Upper lobe of left lung (tissue), 6 donors: Measurements from ENCODE around the gene CBR4. TPM values are rescaled to one million over a fixed set of nuclear protein-coding genes. Genes with fewer than 3 reads are reported as not detected.

Experiments
- ATAC-seq, 2 donors: fragments of 200-7000 bp; cut with Tn5 transposase; one replicate each; pipeline ENCODE4 v1.9.1; 2022; ENCODE audit warnings: mild to moderate bottlenecking in 2 of 2, moderate library complexity in 2 of 2; ENCODE audit not compliant: low FRiP score in 2 of 2
- DNase-seq, 2 donors: peaks; one replicate each; pipeline ENCODE4 v3.0.0-alpha.2; 2019 to 2020
- H3K27ac ChIP-seq, 4 donors: fragments of 200-600 bp; sonication (generic); one replicate each; pipeline ENCODE4 v1.5.1; 2016 to 2019
- H3K27me3 ChIP-seq, 4 donors: fragments of 200-600 bp; sonication (generic); one replicate each; pipeline ENCODE4 v1.5.1; 2017 to 2019
- H3K36me3 ChIP-seq, 4 donors: fragments of 200-600 bp; sonication (generic); one replicate each; pipeline ENCODE4 v1.5.1; 2016 to 2019
- H3K4me1 ChIP-seq, 4 donors: fragments of 200-600 bp; sonication (generic); one replicate each; pipeline ENCODE4 v1.5.1; 2018 to 2019
- H3K4me3 ChIP-seq, 4 donors: fragments of 200-600 bp; sonication (generic); one replicate each; pipeline ENCODE4 v1.5.1; 2017 to 2019; ENCODE audit warnings: mild to moderate bottlenecking in 2 of 4, moderate library complexity in 1 of 4
- H3K9me3 ChIP-seq, 4 donors: fragments of 200-600 bp; sonication (generic); one replicate each; pipeline ENCODE4 v1.5.1; 2018 to 2019
- EP300 ChIP-seq, 4 donors: sonication (generic); formaldehyde crosslinking; IDR thresholded peaks; one replicate each; pipeline ENCODE4 v1.5.1; 2017; ENCODE audit warnings: antibody characterized with exemption in 4 of 4, control low read depth in 2 of 4
- POLR2A ChIP-seq, 4 donors: fragments of 450-650 bp; IDR thresholded peaks; one replicate each; pipeline ENCODE4 v1.5.1; 2016 to 2017; ENCODE audit warnings: antibody characterized with exemption in 4 of 4, mild to moderate bottlenecking in 2 of 4
- POLR2AphosphoS5 ChIP-seq, 2 donors: sonication (generic); formaldehyde crosslinking; IDR thresholded peaks; one replicate each; pipeline ENCODE4 v1.5.1; 2017; ENCODE audit warnings: antibody characterized with exemption in 2 of 2
- WGBS, 2 donors: methylation state at CpG; one replicate each; pipeline ENCODE4 v1.1.5; 2017 to 2018; 5-methylcytosine and 5-hydroxymethylcytosine counted together
- total RNA-seq, 6 donors: library from RNA; depleted of rRNA in 4 of 6; stranded (reverse); fragments of >200 nt in 4 of 6; gene quantifications; one replicate each; pipeline versions ENCODE4 v1.1.0 to v1.2.1, GENCODE V29; 2016 to 2021
- TF ChIP-seq, protein P1 (sequence below), 6 experiments: fragments of 450-650 bp in 4 of 6; fragments of 200-600 bp in 2 of 6; sonication (generic) in 2 of 6; IDR thresholded peaks; one replicate each; pipeline ENCODE4 v1.5.1; 2016 to 2019; ENCODE audit warnings: antibody characterized with exemption in 6 of 6
- donor health status: DM: no; HTN: no; CAD: no; lungs with moderate emphysema.
- donor health status: DM: no; HTN: yes; CAD: no; lungs with severe emphysema.

The CBR4 gene
- total RNA-seq, 6 donors from 2014 or later, result 10.0 to 32.0 (median 15.9) TPM

DNA sequence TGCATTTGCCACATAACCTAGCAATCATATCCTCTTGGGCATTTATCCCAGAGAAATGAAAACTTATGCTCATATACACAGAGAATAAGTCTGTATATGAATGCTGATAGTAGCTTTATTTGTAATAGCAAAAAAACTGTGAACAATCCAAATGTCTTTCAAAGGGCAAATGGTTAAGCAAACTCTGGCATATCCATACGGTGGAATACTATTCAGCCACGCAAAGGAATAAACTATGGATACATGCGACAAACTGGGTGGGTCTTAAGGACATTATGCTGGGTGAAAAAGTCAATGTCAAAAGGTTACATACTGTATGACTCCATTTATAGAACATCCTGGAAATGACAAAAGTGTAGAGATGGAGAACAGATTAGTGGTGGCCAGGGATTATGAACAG lies 17.6 kb upstream of the CBR4 start:
- Histone ChIP-seq H3K9me3 (no peaks in the 10 kb centered on the region), H3K4me1 (peaks cover 0 to 3% (median 0%) of the 10 kb centered on the region in 4 donors), H3K27me3 (no peaks in the 10 kb centered on the region), H3K36me3 (no peaks in the 10 kb centered on the region), H3K27ac (no peak overlapping the region), H3K4me3 (no peak overlapping the region)
- WGBS, 2 donors, result 96 to 98% methylated on average over 3 of the region's 3 CpGs
- TF ChIP-seq EP300 (IDR thresholded peaks at IDR 0.05) (no peak), POLR2A (IDR thresholded peaks at IDR 0.05) (no peak), POLR2AphosphoS5 (IDR thresholded peaks at IDR 0.05) (no peak)
- TF ChIP-seq, protein P1, sequence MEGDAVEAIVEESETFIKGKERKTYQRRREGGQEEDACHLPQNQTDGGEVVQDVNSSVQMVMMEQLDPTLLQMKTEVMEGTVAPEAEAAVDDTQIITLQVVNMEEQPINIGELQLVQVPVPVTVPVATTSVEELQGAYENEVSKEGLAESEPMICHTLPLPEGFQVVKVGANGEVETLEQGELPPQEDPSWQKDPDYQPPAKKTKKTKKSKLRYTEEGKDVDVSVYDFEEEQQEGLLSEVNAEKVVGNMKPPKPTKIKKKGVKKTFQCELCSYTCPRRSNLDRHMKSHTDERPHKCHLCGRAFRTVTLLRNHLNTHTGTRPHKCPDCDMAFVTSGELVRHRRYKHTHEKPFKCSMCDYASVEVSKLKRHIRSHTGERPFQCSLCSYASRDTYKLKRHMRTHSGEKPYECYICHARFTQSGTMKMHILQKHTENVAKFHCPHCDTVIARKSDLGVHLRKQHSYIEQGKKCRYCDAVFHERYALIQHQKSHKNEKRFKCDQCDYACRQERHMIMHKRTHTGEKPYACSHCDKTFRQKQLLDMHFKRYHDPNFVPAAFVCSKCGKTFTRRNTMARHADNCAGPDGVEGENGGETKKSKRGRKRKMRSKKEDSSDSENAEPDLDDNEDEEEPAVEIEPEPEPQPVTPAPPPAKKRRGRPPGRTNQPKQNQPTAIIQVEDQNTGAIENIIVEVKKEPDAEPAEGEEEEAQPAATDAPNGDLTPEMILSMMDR (IDR thresholded peaks at IDR 0.05), result no peak
- no peak for DNase-seq
- no peak for ATAC-seq

DNA sequence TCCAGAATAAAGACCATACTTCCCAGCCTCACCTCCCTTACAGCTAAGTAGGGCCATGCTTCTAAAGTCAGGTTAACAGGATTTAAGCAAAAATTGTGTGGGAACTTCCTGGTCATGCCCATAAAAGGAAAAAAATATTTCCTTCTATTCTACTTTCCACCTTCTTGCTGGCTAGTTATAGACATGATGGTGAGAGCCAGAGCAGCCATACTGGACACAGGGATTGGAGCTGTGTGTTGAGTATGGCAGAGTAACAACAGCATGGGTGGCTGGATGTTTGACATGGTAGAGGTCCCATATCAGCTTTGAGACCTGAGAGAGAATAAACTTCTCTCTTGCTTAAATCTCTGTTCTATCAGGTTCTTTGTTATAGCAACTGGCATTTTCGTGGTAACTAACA lies 15.1 kb upstream of the CBR4 start:
- WGBS, 2 donors, result 88 to 100% methylated on average over 1 of the region's 1 CpG
- H3K4me1 ChIP-seq, result peaks cover 0 to 3% (median 0%) of the 10 kb centered on the region in 4 donors
- DNase-seq, result no peak
- H3K36me3 ChIP-seq, result no peaks in the 10 kb centered on the region
- no peak for ATAC-seq
- H3K27me3 ChIP-seq, result no peaks in the 10 kb centered on the region
- H3K27ac ChIP-seq, result no peak overlapping the region
- H3K9me3 ChIP-seq, result no peaks in the 10 kb centered on the region
- TF ChIP-seq, protein P1 (IDR thresholded peaks at IDR 0.05), result no peak
- TF ChIP-seq POLR2A (IDR thresholded peaks at IDR 0.05) (no peak), POLR2AphosphoS5 (IDR thresholded peaks at IDR 0.05) (no peak)
- no peak overlapping the region for H3K4me3 ChIP-seq

DNA sequence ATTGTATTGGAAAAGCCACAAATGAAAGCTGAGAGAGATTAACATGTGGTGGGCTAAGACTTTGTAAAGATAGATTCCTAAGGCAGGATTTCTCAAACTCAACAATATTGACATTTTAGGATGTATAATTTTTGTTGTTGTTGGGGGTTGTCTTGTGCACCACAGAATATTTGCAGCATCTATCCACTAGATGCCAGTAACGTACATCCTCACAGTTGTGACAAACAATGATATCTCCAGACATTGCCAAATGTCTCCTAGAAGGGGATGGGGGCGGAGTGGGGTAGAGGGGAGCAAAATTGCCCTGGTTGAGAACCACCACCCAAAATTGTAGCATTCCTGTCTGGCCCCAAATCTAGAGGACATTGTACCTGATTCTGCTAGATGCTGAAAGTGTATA lies 14.7 kb upstream of the CBR4 start:
- H3K27ac ChIP-seq, result no peak overlapping the region
- H3K4me3 ChIP-seq, result no peak overlapping the region
- H3K27me3 ChIP-seq, result no peaks in the 10 kb centered on the region
- peaks cover 0 to 3% (median 0%) of the 10 kb centered on the region in 4 donors for H3K4me1 ChIP-seq
- WGBS, 2 donors, result 23 to 26% methylated on average over 2 of the region's 2 CpGs
- no peak for DNase-seq
- H3K36me3 ChIP-seq, result no peaks in the 10 kb centered on the region
- ATAC-seq, result peak; percentile 71 to 77
- TF ChIP-seq EP300 (IDR thresholded peaks at IDR 0.05) (no peak), POLR2AphosphoS5 (IDR thresholded peaks at IDR 0.05) (no peak), POLR2A (IDR thresholded peaks at IDR 0.05) (no peak)
- TF ChIP-seq, protein P1 (IDR thresholded peaks at IDR 0.05), result peak in 5 of 6 experiments; percentile 39 to 59 (median 52)
- no peaks in the 10 kb centered on the region for H3K9me3 ChIP-seq

DNA sequence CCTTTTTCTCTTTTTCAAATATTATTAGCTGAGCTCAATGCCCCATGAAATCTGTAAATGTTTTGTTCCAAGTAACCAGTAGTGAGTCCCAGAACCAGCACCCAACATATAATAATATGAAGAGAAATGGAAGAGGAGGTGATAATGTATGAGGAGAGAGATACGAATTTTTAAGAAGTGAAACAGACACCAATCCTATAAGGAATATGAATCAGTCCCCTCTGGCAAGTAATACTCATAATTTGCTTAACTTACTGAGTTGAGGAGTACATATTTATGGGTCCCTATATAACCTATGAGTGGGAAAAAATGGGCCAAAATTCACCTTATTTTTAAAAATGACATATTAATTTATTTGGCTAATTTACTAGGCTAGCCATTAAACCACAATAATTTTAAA lies 8.4 kb upstream of the CBR4 start:
- Histone ChIP-seq H3K36me3 (no peaks in the 10 kb centered on the region), H3K27me3 (no peaks in the 10 kb centered on the region), H3K4me3 (no peak overlapping the region), H3K9me3 (no peaks in the 10 kb centered on the region), H3K4me1 (no peaks in the 10 kb centered on the region), H3K27ac (no peak overlapping the region)
- TF ChIP-seq POLR2A (IDR thresholded peaks at IDR 0.05) (no peak), POLR2AphosphoS5 (IDR thresholded peaks at IDR 0.05) (no peak), EP300 (IDR thresholded peaks at IDR 0.05) (no peak)
- TF ChIP-seq, protein P1 (IDR thresholded peaks at IDR 0.05), result no peak
- DNase-seq (no peak), ATAC-seq (no peak)
- WGBS, 2 donors, result 74 to 95% methylated on average over 1 of the region's 1 CpG

DNA sequence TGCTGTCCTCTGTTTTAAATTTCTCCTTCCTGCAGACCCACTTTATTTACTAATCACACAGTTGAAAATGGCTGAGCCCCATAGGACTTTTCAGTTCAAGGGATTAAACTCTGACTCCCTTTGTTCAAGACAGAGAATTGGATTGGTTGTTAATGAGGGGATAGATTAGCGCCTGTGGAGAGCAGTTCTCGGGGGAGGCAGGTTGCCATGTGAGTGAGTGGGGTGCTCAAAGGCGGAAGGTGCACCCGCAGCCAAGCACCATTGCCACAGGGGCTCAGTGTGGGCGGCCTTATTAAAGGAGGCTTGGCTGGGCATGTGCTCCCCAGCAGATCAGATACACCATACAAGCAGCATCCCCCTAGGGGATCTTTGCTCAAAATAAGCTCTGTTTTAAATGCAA lies 7.9 kb upstream of the CBR4 start:
- Histone ChIP-seq H3K36me3 (no peaks in the 10 kb centered on the region), H3K4me3 (no peak overlapping the region), H3K27ac (no peak overlapping the region), H3K27me3 (no peaks in the 10 kb centered on the region), H3K4me1 (no peaks in the 10 kb centered on the region), H3K9me3 (no peaks in the 10 kb centered on the region)
- ATAC-seq, result peak in 1 of 2 donors; percentile 37
- no peak for TF ChIP-seq EP300 (IDR thresholded peaks at IDR 0.05)
- no peak for TF ChIP-seq POLR2AphosphoS5 (IDR thresholded peaks at IDR 0.05)
- TF ChIP-seq POLR2A (IDR thresholded peaks at IDR 0.05), result no peak
- TF ChIP-seq, protein P1 (IDR thresholded peaks at IDR 0.05), result no peak
- DNase-seq, result no peak
- WGBS, 2 donors, result 89 to 94% methylated on average over 5 of the region's 5 CpGs
